HEK293 (cell line): ENCODE measurements around the gene BCAN.

Experiments used
- CTCF ChIA-PET: fragments of 350-600 bp; formaldehyde crosslinking; extraction: SDS; loops from one replicate; lab custom pipeline; 2021; ENCODE audit warnings: antibody characterized with exemption; lab: Yijun Ruan, JAX
- POLR2A ChIA-PET: fragments of 300-600 bp; formaldehyde crosslinking; extraction: SDS; loops from one replicate; lab custom pipeline; 2020; ENCODE audit warnings: antibody characterized with exemption, inconsistent platforms; lab: Yijun Ruan, JAX
- H3K27ac ChIP-seq: fragments of 200-500 bp; sonication (Bioruptor generic); 2 replicates; pipeline ENCODE4 v1.5.1; 2014; ENCODE audit warnings: low read depth, low read length, control low read depth, inconsistent platforms; ENCODE audit errors: extremely low read depth
- H3K36me3 ChIP-seq, 2 experiments: fragments of 200-500 bp in 1 of 2; sonication (Bioruptor generic) in 1 of 2; 1 replicate in 1 of 2; 2 replicates in 1 of 2; pipeline ENCODE4 v1.5.1; 2014 to 2017; ENCODE audit warnings: inconsistent platforms in 2 of 2, low read length in 2 of 2; ENCODE audit not compliant: control insufficient read depth in 2 of 2, insufficient read depth in 1 of 2
- H3K4me1 ChIP-seq: fragments of 200-500 bp; sonication (Bioruptor generic); 2 replicates; pipeline ENCODE4 v1.5.1; 2014; ENCODE audit warnings: mild to moderate bottlenecking, low read length, inconsistent platforms; ENCODE audit not compliant: control insufficient read depth, insufficient read depth
- H3K4me3 ChIP-seq: 2 replicates; pipeline ENCODE4 v1.5.1; 2011; ENCODE audit warnings: low read depth, mild to moderate bottlenecking, control low read depth, low read length, moderate library complexity
- H3K9me3 ChIP-seq: fragments of 200-500 bp; sonication (Bioruptor generic); 2 replicates; pipeline ENCODE4 v1.5.1; 2014; ENCODE audit warnings: low read depth, low read length, inconsistent platforms; ENCODE audit not compliant: control insufficient read depth, insufficient read depth
- GFI1B ChIP-seq: fragments of 450-650 bp; formaldehyde crosslinking; IDR thresholded peaks from 2 replicates; pipeline ENCODE4 v1.5.1; 2016; ENCODE audit warnings: missing biosample characterization, missing genetic modification characterization
- GLIS1 ChIP-seq: fragments of 450-650 bp; formaldehyde crosslinking; IDR thresholded peaks from 2 replicates; pipeline ENCODE4 v1.5.1; 2016; ENCODE audit warnings: missing biosample characterization, missing genetic modification characterization
- GLIS2 ChIP-seq: fragments of 450-650 bp; formaldehyde crosslinking; IDR thresholded peaks from 2 replicates; pipeline ENCODE4 v1.5.1; 2016; ENCODE audit warnings: missing biosample characterization, missing genetic modification characterization
- HOXA7 ChIP-seq: sonication (generic); formaldehyde crosslinking; IDR thresholded peaks from 2 replicates; pipeline ENCODE4 v1.8.1; 2022; ENCODE audit warnings: missing genetic modification reagents, borderline replicate concordance
- HOXD13 ChIP-seq: sonication (generic); formaldehyde crosslinking; IDR thresholded peaks from 2 replicates; pipeline ENCODE4 v1.8.0; 2022; ENCODE audit warnings: missing genetic modification reagents, borderline replicate concordance
- KLF10 ChIP-seq: fragments of 450-650 bp; IDR thresholded peaks from 2 replicates; pipeline ENCODE4 v1.5.1; 2018; ENCODE audit warnings: missing biosample characterization, mild to moderate bottlenecking, missing genetic modification characterization
- MEIS1 ChIP-seq: sonication (generic); formaldehyde crosslinking; IDR thresholded peaks from 2 replicates; pipeline ENCODE4 v1.8.1; 2022; ENCODE audit warnings: missing genetic modification reagents, mild to moderate bottlenecking, borderline replicate concordance
- PBX3 ChIP-seq: sonication (generic); formaldehyde crosslinking; IDR thresholded peaks from 2 replicates; pipeline ENCODE4 v1.8.1; 2022; ENCODE audit warnings: mild to moderate bottlenecking, moderate library complexity, missing genetic modification reagents
- REST ChIP-seq: fragments of 450-650 bp; formaldehyde crosslinking; IDR thresholded peaks from 2 replicates; pipeline ENCODE4 v1.5.1; 2016; ENCODE audit warnings: missing biosample characterization, missing genetic modification characterization
- SALL2 ChIP-seq: fragments of 450-650 bp; formaldehyde crosslinking; IDR thresholded peaks from 2 replicates; pipeline ENCODE4 v1.5.0; 2017; ENCODE audit warnings: missing biosample characterization, mild to moderate bottlenecking, missing genetic modification characterization, borderline replicate concordance
- ZBTB11 ChIP-seq: fragments of 450-650 bp; formaldehyde crosslinking; conservative IDR thresholded peaks from 2 replicates; pipeline ENCODE4 v1.5.1; 2016; ENCODE audit warnings: low read depth, missing biosample characterization, missing genetic modification characterization
- ZBTB17 ChIP-seq: fragments of 450-650 bp; formaldehyde crosslinking; IDR thresholded peaks from 2 replicates; pipeline ENCODE4 v1.5.1; 2016; ENCODE audit warnings: missing biosample characterization, missing genetic modification characterization
- ZBTB26 ChIP-seq: fragments of 450-650 bp; formaldehyde crosslinking; optimal IDR thresholded peaks from 2 replicates; pipeline ENCODE3; 2016; ENCODE audit warnings: missing biosample characterization, mild to moderate bottlenecking, missing genetic modification characterization
- ZEB2 ChIP-seq: fragments of 450-650 bp; formaldehyde crosslinking; IDR thresholded peaks from 2 replicates; pipeline ENCODE4 v1.5.1; 2016; ENCODE audit warnings: missing biosample characterization, missing genetic modification characterization
- ZFP37 ChIP-seq: fragments of 450-650 bp; formaldehyde crosslinking; IDR thresholded peaks from 2 replicates; pipeline ENCODE4 v1.5.1; 2016; ENCODE audit warnings: missing biosample characterization, missing genetic modification characterization
- ZFP41 ChIP-seq: fragments of 450-650 bp; formaldehyde crosslinking; IDR thresholded peaks from 2 replicates; pipeline ENCODE4 v1.5.1; 2016; ENCODE audit warnings: missing biosample characterization, missing genetic modification characterization, borderline replicate concordance
- ZIC2 ChIP-seq: fragments of 450-650 bp; formaldehyde crosslinking; IDR thresholded peaks from 2 replicates; pipeline ENCODE4 v1.5.1; 2016; ENCODE audit warnings: missing biosample characterization, missing genetic modification characterization
- ZNF174 ChIP-seq: fragments of 450-650 bp; formaldehyde crosslinking; IDR thresholded peaks from 2 replicates; pipeline ENCODE4 v1.5.0; 2017; ENCODE audit warnings: missing biosample characterization, mild to moderate bottlenecking, missing genetic modification characterization
- ZNF501 ChIP-seq: fragments of 450-650 bp; formaldehyde crosslinking; IDR thresholded peaks from 2 replicates; pipeline ENCODE4 v1.5.1; 2016; ENCODE audit warnings: missing biosample characterization, missing genetic modification characterization
- ZNF521 ChIP-seq: fragments of 450-650 bp; formaldehyde crosslinking; IDR thresholded peaks from 2 replicates; pipeline ENCODE4 v1.5.1; 2017; ENCODE audit warnings: missing biosample characterization, mild to moderate bottlenecking, missing genetic modification characterization
- ZNF558 ChIP-seq: fragments of 450-650 bp; formaldehyde crosslinking; IDR thresholded peaks from 2 replicates; pipeline ENCODE4 v1.5.1; 2016; ENCODE audit warnings: missing biosample characterization, missing genetic modification characterization
- ZNF624 ChIP-seq: fragments of 450-650 bp; formaldehyde crosslinking; IDR thresholded peaks from 2 replicates; pipeline ENCODE4 v1.5.1; 2017; ENCODE audit warnings: missing biosample characterization, missing genetic modification characterization
- ZNF645 ChIP-seq: fragments of 450-650 bp; formaldehyde crosslinking; IDR thresholded peaks from 2 replicates; pipeline ENCODE4; 2016; ENCODE audit warnings: missing biosample characterization, missing genetic modification characterization
- ZNF670 ChIP-seq: fragments of 450-650 bp; formaldehyde crosslinking; IDR thresholded peaks from 2 replicates; pipeline ENCODE4 v1.5.1; 2016; ENCODE audit warnings: missing biosample characterization, missing genetic modification characterization, low read depth
- ZNF768 ChIP-seq: fragments of 450-650 bp; formaldehyde crosslinking; IDR thresholded peaks from 2 replicates; pipeline ENCODE4 v1.5.1; 2018; ENCODE audit warnings: missing biosample characterization, mild to moderate bottlenecking, missing genetic modification characterization
- ZNF785 ChIP-seq: fragments of 450-650 bp; formaldehyde crosslinking; IDR thresholded peaks from 2 replicates; pipeline ENCODE4 v1.5.1; 2016; ENCODE audit warnings: missing biosample characterization, missing genetic modification characterization
- ZSCAN23 ChIP-seq: fragments of 450-650 bp; formaldehyde crosslinking; IDR thresholded peaks from 2 replicates; pipeline ENCODE4 v1.5.1; 2016; ENCODE audit warnings: missing biosample characterization, missing genetic modification characterization

BCAN gene

GRCh38 chr1:156642265-156643048 is 540 bp downstream of the BCAN start:
- POLR2A ChIA-PET = interaction anchor here (0.5 to 1.3 kb wide), 4 partner anchors 12 to 63 kb away, joined by 3 to 5 read pairs (median 4); no protein-coding TSS in a partner anchor
- TF ChIP-seq ZNF174 (tag by site-specific recombination) (no peak), ZNF645 (no peak), ZFP41 (tag by site-specific recombination) (no peak), ZBTB17 (peak; percentile 8; the same call in 1 of the 2 replicates), GFI1B (no peak), GLIS2 (peak; percentile 39), ZBTB11 (tag by site-specific recombination) (no peak), ZBTB26 (tag by site-specific recombination) (peak; percentile 44), GLIS1 (tag by site-specific recombination) (peak; percentile 66; the same call in 1 of the 2 replicates), ZSCAN23 (tag by site-specific recombination) (no peak), HOXA7 (no peak), SALL2 (tag by site-specific recombination) (no peak), ZNF670 (tag by site-specific recombination) (no peak), PBX3 (no peak), ZFP37 (tag by site-specific recombination) (no peak), MEIS1 (CRISPR knock-in tag) (no peak), ZNF768 (tag by site-specific recombination) (peak; percentile 61), ZIC2 (tag by site-specific recombination) (peak; percentile 75), ZNF521 (no peak), ZNF624 (tag by site-specific recombination) (no peak), KLF10 (tag by site-specific recombination) (no peak), ZNF785 (tag by site-specific recombination) (no peak), ZNF501 (no peak), HOXD13 (CRISPR knock-in tag) (no peak), REST (tag by site-specific recombination) (peak; percentile 73), ZEB2 (tag by site-specific recombination) (no peak), ZNF558 (no peak)

More at GRCh38 chr1:156642265-156643048, 540 bp downstream of the BCAN start:
- H3K4me1 ChIP-seq = no peaks in the 10 kb centered on the region
- no peak overlapping the region for H3K27ac ChIP-seq
- H3K4me3 ChIP-seq = peak overlapping the region; percentile 16; the same call in 1 of the 2 replicates
- H3K9me3 ChIP-seq = no peaks in the 10 kb centered on the region
- CTCF ChIA-PET = interaction anchor here (0.6 to 7.1 kb wide), 9 partner anchors 10 to 47 kb away, joined by 3 to 79 read pairs (median 4); no protein-coding TSS in a partner anchor
- no peaks in the 10 kb centered on the region for H3K36me3 ChIP-seq
